Naive B cell (primary cell): ENCODE measurements around the gene OR5K1. TPM values are rescaled to one million over a fixed set of nuclear protein-coding genes. Genes with fewer than 3 reads are reported as not detected.

Experiments
- polyA plus RNA-seq, 6 donors: library from polyadenylated mRNA; unstranded; fragments of 300-500 nt; fragmentation: Illumina TruSeq; gene quantifications; one replicate each; pipeline ENCODE4 v1.2.3, GENCODE V29; 2021; ENCODE audit warnings: low read depth in 6 of 6

The OR5K1 gene
- polyA plus RNA-seq, 6 donors from 2014 or later = not detected

Other genes with a start within 250 kb of the OR5K1 start
- not detected for gene OR5H6, start 199.0 kb upstream of the OR5K1 start, polyA plus RNA-seq
- gene OR5H2, start 180.7 kb upstream of the OR5K1 start, polyA plus RNA-seq = not detected
- gene OR5K4, start 109.3 kb upstream of the OR5K1 start, polyA plus RNA-seq = not detected
- not detected for gene OR5K3, start 72.5 kb upstream of the OR5K1 start, polyA plus RNA-seq
- not detected for gene OR5K2, start 34.5 kb downstream of the OR5K1 start, polyA plus RNA-seq
- 100 to 1,000 TPM in 1 of 6 donors, 10 to 100 TPM in 5; 53.1 to 153 (median 66.3) TPM for gene CLDND1, start 59.7 kb downstream of the OR5K1 start, polyA plus RNA-seq
- under 1 TPM in 2 of 6 donors, not detected in 4; 0.25 to 0.32 TPM for gene GPR15, start 68.8 kb downstream of the OR5K1 start, polyA plus RNA-seq
- gene CPOX, start 130.4 kb downstream of the OR5K1 start, polyA plus RNA-seq = 1 to 10 TPM; 1.9 to 3.5 (median 2.4) TPM